Breast epithelium (tissue), 3 donors: ENCODE results near the gene DNAH9.

ENCODE experiments used
- CTCF ChIP-seq, 3 donors: fragments of 450-650 bp; IDR thresholded peaks; one replicate each; pipeline ENCODE4 v1.5.1; 2016 to 2017; ENCODE audit warnings: antibody characterized with exemption in 3 of 3, mild to moderate bottlenecking in 3 of 3, moderate library complexity in 3 of 3
- POLR2AphosphoS5 ChIP-seq, 3 donors: sonication (generic); formaldehyde crosslinking; IDR thresholded peaks; one replicate each; pipeline ENCODE4 v1.6.1; 2017; ENCODE audit warnings: antibody characterized with exemption in 3 of 3

- TF ChIP-seq CTCF (IDR thresholded peaks at IDR 0.05) (no peak), POLR2AphosphoS5 (IDR thresholded peaks at IDR 0.05) (no peak)
Measured at GRCh38 chr17:11642655-11643054, 44.4 kb downstream of the DNAH9 start.
